H1 (cell line): Measurements from ENCODE around the gene KLHL24. TPM values are rescaled to one million over a fixed set of nuclear protein-coding genes. Genes with fewer than 3 reads are reported as not detected.

Source experiments
- polyA plus RNA-seq, 7 experiments: library from polyadenylated mRNA; depleted of rRNA in 3 of 7; stranded (reverse) in 5 of 7; unstranded in 2 of 7; fragments of >200 nt in 5 of 7; fragments of 200-250 nt in 2 of 7; gene quantifications; 1 replicate in 5 of 7; 2 replicates in 1 of 7; 4 replicates in 1 of 7; pipeline versions ENCODE4 v1.2.1 to v1.2.3, GENCODE V29; 2011 to 2013; ENCODE audit warnings: missing spikeins in 2 of 7, mixed read lengths in 2 of 7
- total RNA-seq: library from RNA; stranded (reverse); fragmentation: NEBNext Ultra II Directional; extraction: Animal tissue kit (Norgen Biotek cat#: 25700); gene quantifications from 2 replicates; pipeline ENCODE4 v1.2.1, GENCODE V29; 2021

KLHL24 gene
- total and polyA plus RNA-seq, 2 of the 8 experiments (the other 6 are each of a cell fraction or from before 2014, with no cell fraction given) = 12.5 to 36.2 TPM

Other genes with a start within 250 kb of the KLHL24 start
- gene MCF2L2, start 207.0 kb upstream of the KLHL24 start, total RNA-seq = 12.2 and 13.7 TPM in 2 replicates
- gene MCF2L2, start 207.0 kb upstream of the KLHL24 start, polyA plus RNA-seq (2011; rRNA removed) = 4.1 and 4.2 TPM in 2 replicates
- not detected in 2 replicates for gene KLHL6, start 79.9 kb upstream of the KLHL24 start, total RNA-seq
- gene KLHL6, start 79.9 kb upstream of the KLHL24 start, polyA plus RNA-seq (2011; rRNA removed) = 0.05 and 0.08 TPM in 2 replicates
- 52.6 and 53.7 TPM in 2 replicates for gene YEATS2, start 62.2 kb downstream of the KLHL24 start, total RNA-seq
- 35.3 and 36.5 TPM in 2 replicates for gene YEATS2, start 62.2 kb downstream of the KLHL24 start, polyA plus RNA-seq (2011; rRNA removed)
- 4.1 and 5.2 TPM in 2 replicates for gene MAP6D1, start 190.0 kb downstream of the KLHL24 start, total RNA-seq
- 4.8 and 5.4 TPM in 2 replicates for gene MAP6D1, start 190.0 kb downstream of the KLHL24 start, polyA plus RNA-seq (2011; rRNA removed)
- gene PARL, start 249.3 kb downstream of the KLHL24 start, total RNA-seq = 81.3 and 85.0 TPM in 2 replicates
- 37.5 and 62.7 TPM in 2 replicates for gene PARL, start 249.3 kb downstream of the KLHL24 start, polyA plus RNA-seq (2011; rRNA removed)